H9 (cell line): ENCODE measurements around the gene GXYLT2. TPM values are rescaled to one million over a fixed set of nuclear protein-coding genes. Genes with fewer than 3 reads are reported as not detected.

ENCODE experiments used
- DNase-seq: peaks from one replicate; pipeline ENCODE4 v3.0.0-alpha.2; 2017
- H2AFZ ChIP-seq: one replicate; pipeline ENCODE4 v1.6.1; 2013; ENCODE audit warnings: mild to moderate bottlenecking, low read length, control low read depth, moderate library complexity
- H2AK5ac ChIP-seq: 2 replicates; pipeline ENCODE4 v1.6.1; 2013; ENCODE audit warnings: low read length, control low read depth, mixed read lengths; ENCODE audit not compliant: insufficient read length
- H2BK120ac ChIP-seq: one replicate; pipeline ENCODE4 v1.6.1; 2013; ENCODE audit warnings: low read depth, mild to moderate bottlenecking, low read length, control low read depth, inconsistent platforms; ENCODE audit not compliant: poor library complexity, severe bottlenecking
- H2BK12ac ChIP-seq: 2 replicates; pipeline ENCODE4 v1.6.1; 2013; ENCODE audit warnings: low read length, control low read depth, mixed read lengths, low read depth; ENCODE audit not compliant: insufficient read length
- H2BK15ac ChIP-seq: 2 replicates; pipeline ENCODE4 v1.6.1; 2013; ENCODE audit warnings: low read depth, low read length, control low read depth
- H2BK20ac ChIP-seq: one replicate; pipeline ENCODE4 v1.6.1; 2013; ENCODE audit warnings: low read depth, mild to moderate bottlenecking, low read length, control low read depth, inconsistent platforms; ENCODE audit not compliant: poor library complexity, severe bottlenecking
- H2BK5ac ChIP-seq: 2 replicates; pipeline ENCODE4 v1.6.1; 2013; ENCODE audit warnings: low read length, control low read depth, mixed read lengths; ENCODE audit not compliant: insufficient read length
- H3K14ac ChIP-seq: 2 replicates; pipeline ENCODE4 v1.6.1; 2013; ENCODE audit warnings: low read length, control low read depth; ENCODE audit not compliant: insufficient read depth
- H3K18ac ChIP-seq: 2 replicates; pipeline ENCODE4 v1.6.1; 2013; ENCODE audit warnings: low read depth, mild to moderate bottlenecking, mixed read lengths, low read length, control low read depth; ENCODE audit not compliant: insufficient read length
- H3K23ac ChIP-seq: 2 replicates; pipeline ENCODE4 v1.6.1; 2013; ENCODE audit warnings: low read length, control low read depth, mixed read lengths, low read depth; ENCODE audit not compliant: insufficient read length
- H3K23me2 ChIP-seq: 2 replicates; pipeline ENCODE4 v1.6.1; 2013; ENCODE audit warnings: low read depth, mild to moderate bottlenecking, mixed read lengths, low read length, control low read depth; ENCODE audit not compliant: insufficient read length, poor library complexity, severe bottlenecking
- H3K27ac ChIP-seq: 2 replicates; pipeline ENCODE4 v1.5.1; 2013; ENCODE audit warnings: low read length, control low read depth, mixed read lengths, low read depth; ENCODE audit not compliant: insufficient read length
- H3K27me3 ChIP-seq: 2 replicates; pipeline ENCODE4 v1.6.1; 2013; ENCODE audit warnings: low read length, control low read depth, inconsistent platforms; ENCODE audit not compliant: insufficient read depth
- H3K4ac ChIP-seq: 2 replicates; pipeline ENCODE4 v1.6.1; 2013; ENCODE audit warnings: low read depth, mild to moderate bottlenecking, control low read depth, inconsistent platforms, low read length, moderate library complexity
- H3K4me1 ChIP-seq: 2 replicates; pipeline ENCODE4 v1.6.1; 2013; ENCODE audit warnings: low read length, control low read depth, inconsistent platforms; ENCODE audit not compliant: insufficient read depth
- H3K4me2 ChIP-seq: 2 replicates; pipeline ENCODE4 v1.6.1; 2013; ENCODE audit warnings: low read length, control low read depth, mixed read lengths; ENCODE audit not compliant: insufficient read length, insufficient read depth
- H3K56ac ChIP-seq: 2 replicates; pipeline ENCODE4 v1.6.1; 2013; ENCODE audit warnings: low read depth, mild to moderate bottlenecking, mixed read lengths, low read length, control low read depth; ENCODE audit not compliant: insufficient read length
- H3K79me1 ChIP-seq: 2 replicates; pipeline ENCODE4 v1.6.1; 2013; ENCODE audit warnings: low read depth, mild to moderate bottlenecking, moderate library complexity, low read length, control low read depth, inconsistent platforms; ENCODE audit not compliant: insufficient read depth, poor library complexity, severe bottlenecking
- H3K79me2 ChIP-seq: 2 replicates; pipeline ENCODE4 v1.6.1; 2013; ENCODE audit warnings: low read length, control low read depth, inconsistent platforms; ENCODE audit not compliant: insufficient read depth
- H3K9ac ChIP-seq: 2 replicates; pipeline ENCODE4 v1.6.1; 2013; ENCODE audit warnings: low read length, control low read depth, mixed read lengths; ENCODE audit not compliant: insufficient read length; ENCODE audit errors: extremely low read depth
- H3K9me3 ChIP-seq: one replicate; pipeline ENCODE4 v1.6.1; 2013; ENCODE audit warnings: low read depth, low read length, inconsistent platforms; ENCODE audit not compliant: control insufficient read depth
- H3T11ph ChIP-seq: one replicate; pipeline ENCODE4 v1.6.1; 2013; ENCODE audit warnings: mild to moderate bottlenecking, low read length, control low read depth, inconsistent platforms
- H4K20me1 ChIP-seq: one replicate; pipeline ENCODE4 v1.6.1; 2013; ENCODE audit not compliant: control insufficient read depth, insufficient read length, insufficient read depth
- H4K5ac ChIP-seq: 2 replicates; pipeline ENCODE4 v1.6.1; 2013; ENCODE audit warnings: low read depth, mild to moderate bottlenecking, mixed read lengths, low read length, control low read depth; ENCODE audit not compliant: insufficient read length
- H4K8ac ChIP-seq: replicated peaks from 2 replicates; pipeline ENCODE4 v1.6.1; 2013; ENCODE audit warnings: low read length, control low read depth, mixed read lengths, low read depth; ENCODE audit not compliant: insufficient read length
- H4K91ac ChIP-seq: 2 replicates; pipeline ENCODE4 v1.6.1; 2013; ENCODE audit warnings: low read depth, mild to moderate bottlenecking, moderate library complexity, mixed read lengths, low read length, control low read depth; ENCODE audit not compliant: insufficient read length
- H3K27ac Mint-ChIP-seq, 3 experiments: 2 replicates in 2 of 3; 3 replicates in 1 of 3; pipeline ENCODE4 v1.8.0; 2020 to 2021; ENCODE audit warnings: mixed read lengths in 3 of 3, mild to moderate bottlenecking in 1 of 3, moderate library complexity in 1 of 3
- H3K27me3 Mint-ChIP-seq: 2 replicates; pipeline ENCODE4 v1.8.0; 2021; ENCODE audit warnings: low read depth, mild to moderate bottlenecking, moderate library complexity, mixed read lengths
- H3K36me3 Mint-ChIP-seq, 3 experiments: 2 replicates in 2 of 3; 3 replicates in 1 of 3; pipeline ENCODE4 v1.8.0; 2020 to 2021; ENCODE audit warnings: low read depth in 3 of 3, mixed read lengths in 3 of 3; ENCODE audit not compliant: insufficient read depth in 1 of 3
- H3K4me1 Mint-ChIP-seq, 2 experiments: 2 replicates each; pipeline ENCODE4 v1.8.0; 2020; ENCODE audit warnings: mixed read lengths in 2 of 2
- H3K4me3 Mint-ChIP-seq, 2 experiments: 2 replicates in 1 of 2; 3 replicates in 1 of 2; pipeline ENCODE4 v1.8.0; 2020 to 2021; ENCODE audit warnings: mild to moderate bottlenecking in 2 of 2, mixed read lengths in 2 of 2, moderate library complexity in 1 of 2
- H3K9me3 Mint-ChIP-seq, 2 experiments: 2 replicates in 1 of 2; 3 replicates in 1 of 2; pipeline ENCODE4 v1.8.0; 2020; ENCODE audit warnings: mild to moderate bottlenecking in 2 of 2, mixed read lengths in 2 of 2, moderate library complexity in 1 of 2
- CTCF ChIP-seq: fragments of 200-600 bp; sonication (generic); conservative IDR thresholded peaks from 3 replicates; pipeline ENCODE4 v1.8.0; 2021; ENCODE audit warnings: antibody characterized with exemption, mild to moderate bottlenecking
- total RNA-seq: library from RNA; stranded (reverse); gene quantifications from 2 replicates; pipeline ENCODE4 v1.2.1, GENCODE V29; 2021

The GXYLT2 gene
- total RNA-seq, 1 experiment from 2014 or later: 2.0 TPM

GRCh38 chr3:72932416-72932815, 44.6 kb downstream of the GXYLT2 start:
- Histone ChIP-seq H2AK5ac (no peak overlapping the region), H3K9ac (no peak overlapping the region), H4K8ac (no peak overlapping the region), H2BK15ac (no peak overlapping the region), H4K20me1 (no peaks in the 10 kb centered on the region), H2BK12ac (no peak overlapping the region), H2BK120ac (no peak overlapping the region), H3K27ac (no peak overlapping the region), H3K4me2 (no peak overlapping the region), H4K91ac (no peak overlapping the region), H3K23ac (no peak overlapping the region), H3K27me3 (no peaks in the 10 kb centered on the region), H2BK20ac (no peak overlapping the region), H3K23me2 (no peaks in the 10 kb centered on the region), H3T11ph (no peak overlapping the region), H3K14ac (no peak overlapping the region), H2BK5ac (no peak overlapping the region), H3K4me1 (no peaks in the 10 kb centered on the region), H3K18ac (no peak overlapping the region), H3K4ac (no peak overlapping the region), H4K5ac (no peak overlapping the region), H3K56ac (no peak overlapping the region), H3K79me2 (no peaks in the 10 kb centered on the region), H2AFZ (no peak overlapping the region), H3K9me3 (no peaks in the 10 kb centered on the region), H3K79me1 (no peaks in the 10 kb centered on the region)
- Mint-ChIP-seq H3K36me3 (peaks cover 2 to 7% (median 6%) of the 10 kb centered on the region in 3 experiments; a peak in 6 of 7 replicates), H3K27me3 (no peaks in the 10 kb centered on the region), H3K4me1 (peaks cover 17 to 22% of the 10 kb centered on the region in 2 experiments), H3K27ac (no peak overlapping the region), H3K4me3 (no peak overlapping the region), H3K9me3 (peaks cover 0 to 3% of the 10 kb centered on the region in 2 experiments; a peak in 1 of 5 replicates)
- no peak for TF ChIP-seq CTCF
- DNase-seq: no peak
